ENCODE measurements around the gene JAK3.
"Not testable (repeated sequence)": the region's sequence is repeated elsewhere in the genome, so short reads cannot be mapped to it uniquely, and the experiment has no call there.

The JAK3 gene

DNA sequence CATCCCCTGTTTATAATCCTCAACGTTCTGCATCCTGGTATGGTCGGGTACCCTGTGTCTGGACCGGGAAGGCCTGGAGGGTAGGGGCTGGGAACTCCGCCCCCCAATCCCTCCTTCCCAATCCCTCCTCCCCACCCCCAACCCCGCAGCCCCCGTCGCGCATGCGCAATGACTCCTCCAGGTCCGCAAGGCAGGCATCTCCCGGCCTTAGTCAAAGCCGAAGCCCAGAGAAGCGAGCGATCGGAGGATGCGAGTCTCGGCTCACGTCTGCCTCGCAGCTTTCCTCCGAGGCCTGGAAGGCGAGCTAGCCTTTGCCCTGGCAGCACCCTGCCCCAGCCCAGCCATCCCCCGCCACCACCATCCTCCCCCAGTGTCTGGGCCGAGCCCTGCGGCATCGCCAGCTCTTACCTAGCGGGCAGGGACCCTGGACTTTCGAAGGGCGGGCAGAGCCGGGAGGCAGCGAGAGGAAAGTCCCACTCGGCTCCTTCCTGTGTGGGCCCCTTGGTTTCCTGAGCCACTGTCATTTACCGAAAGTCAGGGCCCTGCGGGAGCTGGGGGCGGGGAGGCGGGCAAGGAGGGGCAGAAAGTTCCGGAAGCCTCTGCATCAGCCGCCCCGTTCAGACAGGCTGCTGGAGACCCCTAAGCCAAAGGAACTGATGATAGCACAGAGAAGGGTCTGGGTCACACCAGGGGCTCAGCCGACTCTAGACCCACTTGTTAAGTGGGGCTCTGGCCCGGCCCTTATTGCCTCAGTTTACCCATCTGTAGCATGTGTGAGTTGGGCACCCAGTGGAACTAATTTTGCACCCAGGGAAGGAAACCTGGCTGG, at the start of gene JAK3:
JAK3 (minus strand) TSS at position 445 of the 829 bp plus-strand sequence. CDS start 3,565 bp downstream, outside the sequence.
- no peak for DNase-seq

DNA sequence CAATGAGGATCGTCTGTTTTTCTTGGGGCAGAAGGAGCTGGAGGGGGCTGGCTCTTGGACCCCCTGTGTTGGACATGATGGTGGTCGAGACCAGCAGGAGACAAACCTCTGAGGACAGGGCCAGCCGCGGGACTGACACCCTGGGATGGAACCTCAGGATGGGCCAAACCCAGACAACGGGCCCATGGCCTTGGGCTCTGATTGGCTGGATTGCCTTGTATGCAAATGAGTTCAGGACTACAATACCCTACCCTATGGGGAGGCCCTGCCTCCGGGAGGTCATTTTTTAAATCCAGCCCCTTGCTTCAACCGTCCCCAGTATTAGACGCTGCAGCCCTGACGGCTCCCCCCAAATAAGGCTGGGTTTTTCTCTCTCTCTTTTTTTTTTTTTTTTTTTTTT, 46.0 kb upstream of the JAK3 start:
- DNase-seq, result no peak

DNA sequence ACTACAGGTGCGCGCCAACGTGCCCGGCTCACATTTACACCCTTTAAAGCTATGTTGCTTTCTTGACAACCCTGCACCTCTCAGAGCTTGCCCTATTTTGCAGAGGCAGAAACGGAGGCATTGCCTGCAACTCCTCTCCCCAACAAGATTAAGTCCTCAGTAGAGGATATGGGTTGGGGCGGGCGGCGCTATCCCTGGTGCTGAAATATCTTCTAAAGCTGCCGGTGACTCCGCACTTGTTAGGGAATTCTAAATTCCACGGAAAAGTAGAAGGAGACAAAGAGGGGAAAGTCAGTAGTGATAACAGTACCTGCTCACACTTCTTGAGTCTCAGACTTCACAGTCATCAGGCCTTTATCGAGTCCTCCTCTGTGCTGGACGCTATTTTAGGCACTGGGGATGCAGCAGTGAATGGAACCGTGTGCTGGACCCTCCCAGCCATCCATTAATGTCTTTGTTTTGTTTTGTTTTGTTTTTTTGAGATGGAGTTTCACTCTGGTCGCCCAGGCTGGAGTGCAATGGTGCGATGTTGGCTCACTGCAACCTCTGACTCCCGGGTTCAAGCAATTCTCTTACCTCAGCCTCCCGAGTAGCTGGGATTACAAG, 41.9 kb upstream of the JAK3 start:
- no peak for DNase-seq

DNA sequence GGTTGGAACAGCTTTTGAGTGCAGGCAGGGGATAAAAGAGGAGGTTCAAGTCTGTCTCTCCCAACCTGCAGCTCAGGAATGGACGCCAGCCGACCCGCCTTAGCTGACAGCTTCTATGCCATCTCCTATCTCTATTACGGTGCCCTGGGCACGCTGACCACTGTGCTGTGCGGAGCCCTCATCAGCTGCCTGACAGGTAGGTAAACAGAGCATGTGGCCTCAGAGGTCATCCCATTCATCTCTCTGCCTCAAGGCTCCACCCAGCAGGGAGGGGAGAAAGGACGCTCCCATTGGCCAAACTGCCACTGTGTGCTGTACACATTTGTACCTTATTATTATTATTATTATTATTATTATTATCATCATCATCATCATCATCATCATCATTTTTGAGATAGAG, 40.5 kb upstream of the JAK3 start:
- DNase-seq, result no peak

DNA sequence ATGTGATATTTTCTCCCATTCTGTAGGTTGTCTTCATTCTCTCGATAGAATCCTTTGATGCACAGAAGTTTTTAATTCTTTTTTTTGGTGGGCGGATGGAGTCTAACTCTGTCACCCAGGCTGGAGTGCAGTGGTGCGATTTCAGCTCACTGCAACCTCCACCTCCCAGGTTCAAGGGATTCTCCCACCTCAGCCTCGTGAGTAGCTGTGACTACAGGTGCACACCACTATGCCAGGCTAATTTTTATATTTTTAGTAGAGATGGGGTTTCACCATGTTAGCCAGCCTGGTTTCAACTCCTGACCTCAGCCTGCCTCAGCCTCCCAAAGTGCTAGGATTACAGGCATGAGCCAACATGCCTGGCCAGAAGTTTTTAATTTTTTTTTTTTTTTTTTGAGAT, 39.4 kb upstream of the JAK3 start:
- not testable (repeated sequence) for DNase-seq

DNA sequence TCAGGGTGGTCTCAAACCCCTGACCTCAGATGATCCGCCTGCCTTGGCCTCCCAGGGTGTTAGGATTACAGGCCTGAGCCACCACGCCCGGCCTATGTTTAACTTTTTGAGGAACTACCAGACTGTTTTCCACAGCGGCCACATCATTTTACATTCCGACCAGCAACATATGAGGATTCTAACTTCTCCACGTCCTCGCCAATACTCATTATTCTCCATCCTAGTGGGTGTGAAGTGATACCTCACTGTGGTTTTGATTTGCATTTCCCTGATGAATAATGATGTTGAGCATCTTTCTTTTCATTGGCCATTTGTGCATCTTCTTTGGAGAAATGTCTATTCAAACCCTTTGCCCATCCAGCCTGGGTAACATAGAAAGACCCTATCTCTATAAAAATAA, 38.7 kb upstream of the JAK3 start:
- DNase-seq, result no peak

DNA sequence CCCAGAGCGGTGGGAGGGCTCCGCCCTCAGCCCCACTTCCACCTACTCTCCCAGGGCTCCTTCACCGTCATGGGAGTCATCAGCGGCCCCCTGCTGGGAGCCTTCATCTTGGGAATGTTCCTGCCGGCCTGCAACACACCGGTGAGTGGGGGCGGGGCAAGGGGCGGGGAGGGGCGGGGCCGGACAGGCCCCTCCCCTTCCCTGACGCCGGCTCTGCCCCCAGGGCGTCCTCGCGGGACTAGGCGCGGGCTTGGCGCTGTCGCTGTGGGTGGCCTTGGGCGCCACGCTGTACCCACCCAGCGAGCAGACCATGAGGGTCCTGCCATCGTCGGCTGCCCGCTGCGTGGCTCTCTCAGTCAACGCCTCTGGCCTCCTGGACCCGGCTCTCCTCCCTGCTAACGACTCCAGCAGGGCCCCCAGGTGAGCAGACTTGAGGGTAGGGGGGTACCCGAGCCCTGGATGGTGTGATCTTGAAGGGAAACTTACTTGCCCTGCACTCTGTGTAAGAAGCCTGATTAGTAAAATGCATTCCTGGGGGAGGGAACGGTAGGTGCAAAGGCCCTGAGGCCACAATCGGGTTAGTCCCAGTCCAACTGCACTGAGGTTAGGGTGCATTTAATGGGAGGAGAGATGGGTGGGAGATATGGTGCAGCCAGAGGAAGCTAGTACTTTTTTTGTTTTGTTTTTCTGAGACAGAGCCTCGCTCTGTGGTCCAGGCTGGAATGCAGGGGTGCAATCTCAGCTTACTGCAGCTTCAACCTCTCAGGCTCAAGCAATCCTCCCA, 36.0 kb upstream of the JAK3 start:
- DNase-seq, result no peak

DNA sequence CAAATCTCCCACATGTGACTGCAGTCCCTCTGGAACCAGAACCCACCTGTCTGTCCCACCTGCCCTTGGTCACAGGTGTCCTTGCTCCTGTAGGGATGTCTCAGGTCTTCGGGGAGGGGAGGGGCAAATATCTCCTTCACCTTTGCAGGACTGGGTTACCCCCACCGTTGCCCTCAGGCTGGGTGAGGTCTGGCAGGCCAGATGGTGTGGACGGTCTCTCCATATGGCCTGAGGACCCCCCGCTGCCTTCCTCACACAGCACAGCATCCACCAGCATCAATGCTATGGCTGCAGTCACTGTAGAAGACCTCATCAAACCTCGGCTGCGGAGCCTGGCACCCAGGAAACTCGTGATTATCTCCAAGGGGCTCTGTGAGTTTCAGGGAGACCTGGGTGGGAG, 33.9 kb upstream of the JAK3 start:
- no peak for DNase-seq

DNA sequence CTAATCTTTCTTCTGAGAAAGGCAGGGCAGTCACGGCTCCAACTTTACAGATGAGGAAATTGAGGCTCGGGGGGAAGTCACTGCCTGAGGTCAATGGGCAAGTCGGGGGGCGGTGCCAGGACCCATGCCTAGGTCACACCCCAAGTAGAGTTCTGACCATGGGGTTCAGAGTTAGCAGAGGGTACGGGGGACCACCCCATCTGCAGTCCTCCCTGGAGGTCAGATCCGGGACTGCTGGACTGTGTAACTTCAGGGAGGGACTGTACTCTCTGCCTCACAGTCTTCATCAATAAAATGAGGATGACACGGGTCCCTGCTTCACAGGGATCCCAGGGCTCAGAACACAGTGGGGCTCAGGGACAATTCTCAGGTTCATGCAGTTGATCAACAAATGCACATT, 31.7 kb upstream of the JAK3 start:
- DNase-seq, result no peak

DNA sequence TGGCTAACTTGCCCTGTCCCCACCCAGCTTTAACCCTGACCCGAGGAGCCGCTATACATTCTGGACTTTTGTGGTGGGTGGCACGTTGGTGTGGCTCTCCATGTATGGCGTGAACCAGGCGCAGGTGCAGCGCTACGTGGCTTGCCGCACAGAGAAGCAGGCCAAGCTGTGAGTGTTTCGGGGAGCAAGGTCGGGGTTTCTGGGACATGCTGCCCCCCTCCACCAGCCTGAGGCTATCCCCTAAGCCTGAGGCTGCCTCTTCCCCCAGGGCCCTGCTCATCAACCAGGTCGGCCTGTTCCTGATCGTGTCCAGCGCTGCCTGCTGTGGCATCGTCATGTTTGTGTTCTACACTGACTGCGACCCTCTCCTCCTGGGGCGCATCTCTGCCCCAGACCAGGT, 29.9 kb upstream of the JAK3 start:
- DNase-seq, result no peak

DNA sequence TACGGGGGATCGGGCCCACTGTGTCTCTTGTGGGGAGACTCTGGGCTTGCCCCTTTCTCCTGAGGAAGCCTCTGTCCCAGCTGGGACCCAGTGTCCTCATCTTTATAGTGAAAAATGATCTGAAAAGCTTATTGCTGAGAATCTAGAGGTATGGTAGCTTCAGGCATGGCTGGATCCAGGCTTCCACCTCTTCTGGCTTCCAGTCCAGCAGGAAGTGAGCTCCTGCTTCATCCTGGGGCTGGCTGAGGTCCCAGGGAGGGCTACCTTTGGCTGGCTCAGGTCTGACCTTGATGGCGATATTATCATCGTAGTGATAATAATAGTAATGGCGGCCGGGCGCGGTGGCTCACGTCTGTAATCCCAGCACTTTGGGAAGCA, 27.0 kb upstream of the JAK3 start:
- no peak for DNase-seq

DNA sequence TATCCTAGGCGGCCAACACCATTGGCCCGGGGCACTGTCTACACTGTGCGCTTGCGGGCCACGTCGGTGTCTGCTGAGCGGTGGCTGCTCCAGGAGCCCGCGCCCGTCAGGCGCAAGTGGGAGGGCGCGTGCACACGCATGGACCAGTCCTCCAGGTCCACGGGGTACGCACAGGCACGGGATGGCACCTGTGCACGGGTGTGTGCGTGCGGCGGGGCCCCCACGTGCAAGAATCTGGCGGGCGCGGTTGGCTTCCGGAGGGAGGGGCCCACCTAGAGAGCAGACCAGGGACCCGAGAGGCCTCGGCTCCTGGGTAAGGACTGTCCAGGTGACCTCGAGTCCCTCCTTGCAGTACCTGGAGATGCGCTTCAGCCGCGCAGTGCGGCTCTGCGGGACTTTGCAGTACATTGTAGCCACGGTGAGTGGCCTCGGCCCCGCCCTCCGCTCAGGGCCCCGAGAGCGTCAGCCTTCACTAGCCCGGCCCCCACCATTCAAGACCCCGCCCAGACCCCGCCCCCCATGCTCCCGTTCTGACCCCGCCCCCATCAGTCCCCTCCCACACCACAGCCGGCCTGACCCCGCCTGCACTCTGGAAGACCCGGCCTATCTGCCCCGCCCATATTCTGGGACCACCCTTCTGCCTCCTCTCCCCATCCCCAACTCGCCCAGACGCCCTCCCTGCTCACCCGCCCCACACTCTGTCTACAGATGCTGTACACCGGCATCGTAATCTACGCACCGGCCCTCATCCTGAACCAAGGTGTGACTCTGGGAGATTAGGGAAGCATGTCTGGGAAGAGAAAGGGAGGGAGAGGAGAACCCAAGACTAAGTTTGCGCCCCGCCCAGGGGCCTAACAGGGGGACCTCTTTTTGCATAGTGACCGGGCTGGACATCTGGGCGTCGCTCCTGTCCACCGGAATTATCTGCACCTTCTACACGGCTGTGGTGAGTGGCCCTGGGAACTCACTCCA, 26.3 kb upstream of the JAK3 start:
- peak in 1 of 2 experiments; percentile 37 for DNase-seq

DNA sequence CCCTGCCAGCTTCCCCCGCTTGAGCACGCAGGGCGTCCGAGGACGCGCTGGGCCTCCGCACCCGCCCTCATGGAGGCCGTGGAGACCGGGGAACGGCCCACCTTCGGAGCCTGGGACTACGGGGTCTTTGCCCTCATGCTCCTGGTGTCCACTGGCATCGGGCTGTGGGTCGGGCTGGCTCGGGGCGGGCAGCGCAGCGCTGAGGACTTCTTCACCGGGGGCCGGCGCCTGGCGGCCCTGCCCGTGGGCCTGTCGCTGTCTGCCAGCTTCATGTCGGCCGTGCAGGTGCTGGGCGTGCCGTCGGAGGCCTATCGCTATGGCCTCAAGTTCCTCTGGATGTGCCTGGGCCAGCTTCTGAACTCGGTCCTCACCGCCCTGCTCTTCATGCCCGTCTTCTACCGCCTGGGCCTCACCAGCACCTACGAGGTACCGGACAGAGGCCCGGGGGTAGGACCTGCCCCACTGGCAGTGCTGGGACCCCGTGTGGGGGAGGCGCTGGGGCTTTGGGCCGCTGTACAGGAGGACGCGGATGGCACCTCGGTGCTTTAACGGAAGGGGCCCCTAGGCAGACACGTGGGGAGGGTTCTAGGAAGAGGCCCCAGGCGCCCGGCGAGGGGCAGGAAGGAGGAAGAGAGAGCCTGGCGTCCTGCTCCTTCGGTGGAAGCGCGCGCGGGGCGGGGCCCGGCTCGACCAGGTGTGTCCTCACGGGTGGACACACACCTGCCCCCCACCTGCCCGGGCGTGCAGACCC, 24.6 kb upstream of the JAK3 start:
- no peak for DNase-seq

DNA sequence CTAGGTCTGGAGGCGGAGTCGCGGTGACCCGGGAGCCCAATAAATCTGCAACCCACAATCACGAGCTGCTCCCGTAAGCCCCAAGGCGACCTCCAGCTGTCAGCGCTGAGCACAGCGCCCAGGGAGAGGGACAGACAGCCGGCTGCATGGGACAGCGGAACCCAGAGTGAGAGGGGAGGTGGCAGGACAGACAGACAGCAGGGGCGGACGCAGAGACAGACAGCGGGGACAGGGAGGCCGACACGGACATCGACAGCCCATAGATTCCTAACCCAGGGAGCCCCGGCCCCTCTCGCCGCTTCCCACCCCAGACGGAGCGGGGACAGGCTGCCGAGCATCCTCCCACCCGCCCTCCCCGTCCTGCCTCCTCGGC, 24.1 kb upstream of the JAK3 start, which contains the start of gene SLC5A5:
SLC5A5 (plus strand) TSS at position 68 of the 373 bp plus-strand sequence. CDS start 375 bp downstream, outside the sequence.
- no peak for DNase-seq

DNA sequence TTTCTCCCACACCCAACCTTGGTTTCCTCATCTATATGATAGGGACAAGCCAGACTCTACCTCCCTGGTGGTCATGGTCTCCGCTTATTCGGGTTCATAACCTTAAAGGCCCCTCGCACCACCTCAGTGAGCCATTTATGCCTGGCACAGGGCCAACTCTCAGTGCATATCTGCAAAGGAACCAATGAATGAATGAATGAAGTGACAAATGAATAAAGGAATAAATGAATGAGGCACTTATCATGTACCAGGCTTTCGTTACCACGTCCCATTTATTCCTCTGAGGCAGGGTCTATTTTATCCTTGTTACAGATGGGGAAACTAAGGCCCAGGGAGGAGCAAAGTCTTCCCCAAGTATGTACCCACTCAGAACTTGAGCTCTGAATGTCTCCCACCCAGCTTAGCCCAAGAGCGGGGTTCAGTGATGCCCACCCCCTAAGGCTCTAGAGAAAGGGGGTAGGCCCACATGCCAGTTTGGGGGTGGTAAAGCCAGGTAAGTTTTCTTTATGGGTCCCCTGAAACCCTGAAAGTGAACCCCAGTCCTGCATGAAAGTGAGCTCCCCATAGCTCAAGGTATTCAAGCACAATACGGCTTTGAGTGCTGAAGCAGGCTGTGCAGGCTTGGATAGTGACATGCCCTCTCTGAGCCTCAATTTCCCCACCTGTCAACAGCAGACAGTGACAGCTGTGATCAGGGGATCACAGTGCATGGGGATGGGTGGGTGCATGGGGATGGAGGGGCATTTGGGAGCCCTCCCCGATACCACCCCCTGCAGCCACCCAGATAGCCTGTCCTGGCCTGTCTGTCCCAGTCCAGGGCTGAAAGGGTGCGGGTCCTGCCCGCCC, 23.5 kb upstream of the JAK3 start:
- no peak for DNase-seq

DNA sequence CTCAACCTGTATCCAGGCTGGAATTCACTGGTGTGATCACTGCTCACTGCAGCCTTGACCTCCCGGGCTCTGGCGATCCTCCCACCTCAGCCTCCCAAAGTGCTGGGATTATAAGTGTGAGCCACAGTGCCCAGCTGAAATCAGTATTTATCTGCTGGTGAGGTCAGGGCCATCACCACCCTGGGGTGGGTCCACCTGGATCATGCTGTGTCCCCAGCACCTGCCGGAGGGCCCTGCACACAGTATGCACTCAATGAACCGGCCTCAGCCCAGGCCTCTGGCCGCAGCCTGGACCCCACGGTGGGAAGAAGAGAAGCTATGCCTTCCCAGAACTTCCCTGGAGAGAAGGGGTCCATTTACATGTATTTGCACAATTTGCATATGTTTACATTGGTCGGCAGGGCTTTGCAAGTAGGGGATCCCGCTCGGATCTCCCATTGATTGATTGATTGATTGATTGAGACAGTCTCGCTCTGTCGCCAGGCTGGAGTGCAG, 21.4 kb upstream of the JAK3 start:
- DNase-seq, result no peak

DNA sequence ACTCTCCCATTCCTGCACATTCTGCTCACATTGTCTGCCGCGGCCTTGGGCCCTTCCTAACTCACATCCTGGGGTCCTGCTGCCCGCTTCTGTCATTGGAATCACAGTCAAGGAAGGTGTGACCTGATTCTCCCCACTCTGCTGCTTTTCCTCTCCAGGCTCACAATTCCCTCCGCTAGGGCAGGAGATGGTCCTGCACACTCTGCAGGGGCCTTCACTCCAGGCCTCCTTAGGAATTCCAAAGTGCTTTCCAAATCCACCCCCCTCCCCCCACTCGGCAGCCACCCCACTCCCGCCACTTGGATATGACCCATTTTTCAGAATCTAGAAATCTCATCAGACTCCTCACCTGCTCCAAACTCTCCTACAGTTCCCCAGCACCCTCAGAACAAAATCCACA, 20.9 kb upstream of the JAK3 start:
- DNase-seq, result no peak

DNA sequence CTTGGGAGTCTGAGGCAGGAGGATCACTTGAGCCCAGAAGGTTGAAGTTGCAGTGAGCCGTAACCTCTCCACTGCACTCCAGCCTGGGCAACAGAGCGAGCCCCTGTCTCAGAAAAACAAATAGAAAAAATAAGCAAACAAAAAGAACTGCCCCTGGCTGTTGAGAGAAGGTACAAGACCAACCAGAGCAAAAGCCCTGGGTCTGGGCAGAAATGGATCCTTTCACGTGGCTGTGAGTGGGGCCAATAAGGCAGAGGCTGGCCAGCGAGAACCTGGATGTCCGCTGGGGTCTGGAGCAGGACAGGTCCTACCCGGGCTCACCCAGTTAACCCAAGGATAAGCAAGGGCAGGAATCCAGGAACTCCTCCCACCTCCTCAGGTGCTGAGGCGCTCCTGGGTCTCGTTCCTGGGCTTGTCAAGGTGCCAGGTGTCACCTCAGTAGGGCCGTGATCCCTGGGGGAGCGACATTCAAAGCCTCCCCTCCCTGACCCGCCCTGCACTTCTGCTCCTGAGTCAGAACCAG, 19.2 kb upstream of the JAK3 start:
- peak in 1 of 2 experiments; percentile 28 for DNase-seq

DNA sequence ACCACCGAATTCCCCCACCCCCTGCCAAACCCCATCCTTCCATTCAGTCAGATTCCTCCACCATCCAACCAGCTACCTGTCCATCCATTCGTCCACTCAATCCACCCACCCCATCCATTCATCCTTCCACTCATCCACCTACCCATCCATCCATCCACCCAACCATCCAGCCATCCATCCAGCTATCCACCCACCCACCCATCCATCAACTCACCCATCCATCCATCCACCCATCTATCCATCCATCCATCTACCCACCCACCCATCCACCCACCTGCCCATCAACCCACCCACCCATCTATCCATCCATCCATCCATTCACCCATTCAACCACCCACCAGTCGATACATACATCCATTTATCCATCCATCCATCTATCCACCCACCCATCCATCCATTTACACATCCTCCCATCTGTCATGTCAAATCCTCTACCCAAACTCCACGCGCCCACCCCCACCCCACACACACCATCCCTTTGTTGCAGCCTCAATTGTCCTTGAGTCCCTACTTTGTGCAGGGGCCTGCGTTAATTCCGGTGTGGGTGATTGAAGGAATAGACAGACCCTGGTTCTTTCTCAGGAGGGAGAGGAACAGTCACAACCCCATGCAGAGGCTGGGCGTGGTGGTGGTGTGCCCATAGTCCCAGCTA, 18.7 kb upstream of the JAK3 start:
- DNase-seq, result no peak

Data from NCI-H446 (cell line).